ENCODE data around the gene TTC23L. TPM values are rescaled to one million over a fixed set of nuclear protein-coding genes. Genes with fewer than 3 reads are reported as not detected.

Gene TTC23L
- polyA plus RNA-seq, 1 experiment = not detected

GRCh38 chr5:34847552-34847951 is 8.6 kb downstream of the TTC23L start:
- no peak overlapping the region for H3K4me3 ChIP-seq (ENCODE audit: low read depth, low read length)
- no peaks in the 10 kb centered on the region; the same call in 1 of the 2 replicates for H3K27me3 ChIP-seq (ENCODE audit: control insufficient read depth, insufficient read depth, low read length)
- no peak for DNase-seq (ENCODE audit: low read depth)
- CTCF ChIA-PET = interaction anchor here (1.2 kb wide), 1 partner anchor 9 kb away, joined by 3 read pairs; the partner anchor contains the start of gene TTC23L
- no peak for TF ChIP-seq CTCF (IDR thresholded peaks at IDR 0.05; ENCODE audit: insufficient read depth, low read depth, low read length)
- H3K36me3 ChIP-seq (ENCODE audit: control insufficient read depth, insufficient read depth, low read length) = no peaks in the 10 kb centered on the region
- POLR2A ChIA-PET = no interaction called here

- ChIA-PET POLR2A (no interaction called here), CTCF (interaction anchor here (1.3 kb wide), 1 partner anchor 10 kb away, joined by 3 read pairs; no protein-coding TSS in a partner anchor)
- no peak for TF ChIP-seq CTCF (IDR thresholded peaks at IDR 0.05; ENCODE audit: insufficient read depth, low read depth, low read length)
- Histone ChIP-seq H3K36me3 (ENCODE audit: control insufficient read depth, insufficient read depth, low read length) (no peaks in the 10 kb centered on the region), H3K27me3 (ENCODE audit: control insufficient read depth, insufficient read depth, low read length) (no peaks in the 10 kb centered on the region; the same call in 1 of the 2 replicates), H3K4me3 (ENCODE audit: low read depth, low read length) (no peak overlapping the region)
- DNase-seq (ENCODE audit: low read depth) = no peak
These were observed 9.3 kb downstream of the TTC23L start for GRCh38 chr5:34848230-34848629.

- DNase-seq (ENCODE audit: low read depth) = no peak
- H3K27me3 ChIP-seq (ENCODE audit: control insufficient read depth, insufficient read depth, low read length) = no peaks in the 10 kb centered on the region; the same call in 1 of the 2 replicates
- ChIA-PET CTCF (interaction anchor here (1.3 kb wide), 1 partner anchor 9 kb away, joined by 3 read pairs; no protein-coding TSS in a partner anchor), POLR2A (no interaction called here)
- no peaks in the 10 kb centered on the region for H3K36me3 ChIP-seq (ENCODE audit: control insufficient read depth, insufficient read depth, low read length)
- TF ChIP-seq CTCF (IDR thresholded peaks at IDR 0.05; ENCODE audit: insufficient read depth, low read depth, low read length) = no peak
- no peak overlapping the region for H3K4me3 ChIP-seq (ENCODE audit: low read depth, low read length)
These were observed 10.3 kb downstream of the TTC23L start for GRCh38 chr5:34849253-34849652.

- no peaks in the 10 kb centered on the region for H3K27me3 ChIP-seq (ENCODE audit: control insufficient read depth, insufficient read depth, low read length)
- no peak for TF ChIP-seq CTCF (IDR thresholded peaks at IDR 0.05; ENCODE audit: insufficient read depth, low read depth, low read length)
- H3K36me3 ChIP-seq (ENCODE audit: control insufficient read depth, insufficient read depth, low read length) = no peaks in the 10 kb centered on the region
- H3K4me3 ChIP-seq (ENCODE audit: low read depth, low read length) = no peak overlapping the region
- ChIA-PET CTCF (interaction anchor here (1.4 kb wide), 1 partner anchor 11 kb away, joined by 3 read pairs; no protein-coding TSS in a partner anchor), POLR2A (no interaction called here)
- no peak for DNase-seq (ENCODE audit: low read depth)
These were observed 15.7 kb downstream of the TTC23L start for GRCh38 chr5:34854459-34855174.

- TF ChIP-seq CTCF (IDR thresholded peaks at IDR 0.05; ENCODE audit: insufficient read depth, low read depth, low read length) = no peak
- no peak overlapping the region for H3K4me3 ChIP-seq (ENCODE audit: low read depth, low read length)
- H3K36me3 ChIP-seq (ENCODE audit: control insufficient read depth, insufficient read depth, low read length) = no peaks in the 10 kb centered on the region
- no peak for DNase-seq (ENCODE audit: low read depth)
- CTCF ChIA-PET = no interaction called here
- POLR2A ChIA-PET = no interaction called here
- no peaks in the 10 kb centered on the region; the same call in 1 of the 2 replicates for H3K27me3 ChIP-seq (ENCODE audit: control insufficient read depth, insufficient read depth, low read length)
These were observed 18.2 kb downstream of the TTC23L start for GRCh38 chr5:34857161-34857560.
